ENCODE measurements around the gene CTSS.
"Not testable (repeated sequence)": the region's sequence is repeated elsewhere in the genome, so short reads cannot be mapped to it uniquely, and the experiment has no call there.

GRCh38 chr1:150767704-150768103, 2.1 kb upstream of the CTSS start:
- TF ChIP-seq CTCF (conservative IDR thresholded peaks at IDR 0.05; ENCODE audit: low read length); EZH2phosphoT487 (IDR thresholded peaks at IDR 0.05; ENCODE audit: borderline replicate concordance, low read depth, low read length): not testable (repeated sequence)

Data from OCI-LY7 (cell line).